ENCODE measurements around the gene SLC22A3. TPM values are rescaled to one million over a fixed set of nuclear protein-coding genes. Genes with fewer than 3 reads are reported as not detected.

Gene SLC22A3
- total RNA-seq, 1 donor from 2014 or later, result not detected

DNA sequence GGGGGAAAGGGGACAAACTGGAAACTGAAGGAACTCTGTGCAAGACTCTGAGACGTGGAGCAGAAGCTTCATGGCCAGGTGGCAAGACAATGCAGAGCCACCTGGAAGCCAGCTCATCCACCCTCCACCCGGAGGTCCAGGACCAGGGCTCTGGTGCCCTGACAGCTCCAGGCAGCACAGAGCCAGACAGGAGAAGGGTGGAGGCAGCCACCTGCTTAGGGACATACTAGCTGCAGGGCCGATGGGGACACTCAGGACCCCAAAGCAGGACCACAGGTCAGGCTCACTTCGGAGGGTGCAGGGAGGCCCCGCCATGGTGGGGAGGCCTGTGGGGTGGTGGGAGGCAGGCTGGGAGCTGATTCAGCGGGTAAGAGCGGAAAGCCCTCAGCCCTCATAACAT, 19.0 kb upstream of the SLC22A3 start:
- no peak overlapping the region for H3K4me3 Mint-ChIP-seq
- DNase-seq (no peak), ATAC-seq (ENCODE audit: low read depth) (no peak)
- no peaks in the 10 kb centered on the region for H3K4me1 Mint-ChIP-seq
- H3K27me3 Mint-ChIP-seq, result peaks cover 5% of the 10 kb centered on the region
- H3K36me3 Mint-ChIP-seq (ENCODE audit: low read depth), result no peaks in the 10 kb centered on the region
- no peak overlapping the region for H3K27ac Mint-ChIP-seq
- POLR2A ChIA-PET, result no interaction called here
- intact Hi-C loops (cut with micrococcal nuclease), result no loop called here
- CTCF ChIA-PET, result no interaction called here
- TF ChIP-seq, protein P1, sequence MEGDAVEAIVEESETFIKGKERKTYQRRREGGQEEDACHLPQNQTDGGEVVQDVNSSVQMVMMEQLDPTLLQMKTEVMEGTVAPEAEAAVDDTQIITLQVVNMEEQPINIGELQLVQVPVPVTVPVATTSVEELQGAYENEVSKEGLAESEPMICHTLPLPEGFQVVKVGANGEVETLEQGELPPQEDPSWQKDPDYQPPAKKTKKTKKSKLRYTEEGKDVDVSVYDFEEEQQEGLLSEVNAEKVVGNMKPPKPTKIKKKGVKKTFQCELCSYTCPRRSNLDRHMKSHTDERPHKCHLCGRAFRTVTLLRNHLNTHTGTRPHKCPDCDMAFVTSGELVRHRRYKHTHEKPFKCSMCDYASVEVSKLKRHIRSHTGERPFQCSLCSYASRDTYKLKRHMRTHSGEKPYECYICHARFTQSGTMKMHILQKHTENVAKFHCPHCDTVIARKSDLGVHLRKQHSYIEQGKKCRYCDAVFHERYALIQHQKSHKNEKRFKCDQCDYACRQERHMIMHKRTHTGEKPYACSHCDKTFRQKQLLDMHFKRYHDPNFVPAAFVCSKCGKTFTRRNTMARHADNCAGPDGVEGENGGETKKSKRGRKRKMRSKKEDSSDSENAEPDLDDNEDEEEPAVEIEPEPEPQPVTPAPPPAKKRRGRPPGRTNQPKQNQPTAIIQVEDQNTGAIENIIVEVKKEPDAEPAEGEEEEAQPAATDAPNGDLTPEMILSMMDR (IDR thresholded peaks at IDR 0.05), result no peak
- H3K9me3 Mint-ChIP-seq, result no peaks in the 10 kb centered on the region

GRCh38 chr6:160330619-160331018, 17.6 kb upstream of the SLC22A3 start:
- Mint-ChIP-seq H3K27me3 (peaks cover 3% of the 10 kb centered on the region), H3K4me3 (no peak overlapping the region), H3K4me1 (no peaks in the 10 kb centered on the region), H3K36me3 (ENCODE audit: low read depth) (no peaks in the 10 kb centered on the region), H3K9me3 (no peaks in the 10 kb centered on the region), H3K27ac (no peak overlapping the region)
- CTCF ChIA-PET, result no interaction called here
- POLR2A ChIA-PET, result no interaction called here
- ATAC-seq (ENCODE audit: low read depth) (no peak), DNase-seq (no peak)
- intact Hi-C loops (cut with micrococcal nuclease), result no loop called here
- TF ChIP-seq, protein P1 (IDR thresholded peaks at IDR 0.05), result no peak

GRCh38 chr6:160331204-160331603, 17.0 kb upstream of the SLC22A3 start:
- Mint-ChIP-seq H3K27ac (no peak overlapping the region), H3K9me3 (no peaks in the 10 kb centered on the region), H3K36me3 (ENCODE audit: low read depth) (no peaks in the 10 kb centered on the region), H3K27me3 (peaks cover 3% of the 10 kb centered on the region), H3K4me3 (no peak overlapping the region), H3K4me1 (no peaks in the 10 kb centered on the region)
- intact Hi-C loops (cut with micrococcal nuclease), result no loop called here
- no peak for DNase-seq
- TF ChIP-seq, protein P1 (IDR thresholded peaks at IDR 0.05), result no peak
- ATAC-seq (ENCODE audit: low read depth), result no peak
- POLR2A ChIA-PET, result no interaction called here
- CTCF ChIA-PET, result no interaction called here

- H3K27ac Mint-ChIP-seq, result no peak overlapping the region
- ChIA-PET CTCF (no interaction called here), POLR2A (no interaction called here)
- intact Hi-C loops (cut with micrococcal nuclease), result no loop called here
- no peak for DNase-seq
- no peaks in the 10 kb centered on the region for H3K9me3 Mint-ChIP-seq
- H3K36me3 Mint-ChIP-seq (ENCODE audit: low read depth), result no peaks in the 10 kb centered on the region
- TF ChIP-seq, protein P1 (IDR thresholded peaks at IDR 0.05), result no peak
- ATAC-seq (ENCODE audit: low read depth), result no peak
- H3K27me3 Mint-ChIP-seq, result peaks cover 3% of the 10 kb centered on the region
- no peaks in the 10 kb centered on the region for H3K4me1 Mint-ChIP-seq
- no peak overlapping the region for H3K4me3 Mint-ChIP-seq
These were observed 16.4 kb upstream of the SLC22A3 start for GRCh38 chr6:160331753-160332152.

DNA sequence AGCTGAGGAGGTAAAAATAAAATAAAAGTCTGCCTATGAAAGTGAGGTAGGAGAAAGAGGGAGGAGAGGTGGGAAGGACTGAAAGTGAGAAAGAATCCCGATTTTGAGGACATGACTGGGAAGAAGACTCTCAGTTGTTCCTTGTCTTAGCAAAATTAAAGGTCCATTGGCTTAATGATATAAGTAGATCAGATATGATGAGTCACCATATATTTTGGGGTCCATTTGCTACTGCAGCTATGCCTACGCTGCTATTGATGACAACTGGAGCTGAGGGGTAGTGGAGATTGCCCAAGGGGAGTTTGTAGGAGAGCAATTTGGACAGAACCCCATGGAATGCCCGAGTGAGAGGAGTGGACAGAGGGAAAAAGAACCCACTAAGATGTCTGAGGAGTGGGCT, 15.1 kb upstream of the SLC22A3 start:
- no peak overlapping the region for H3K4me3 Mint-ChIP-seq
- H3K36me3 Mint-ChIP-seq (ENCODE audit: low read depth), result no peaks in the 10 kb centered on the region
- ChIA-PET CTCF (no interaction called here), POLR2A (no interaction called here)
- no peaks in the 10 kb centered on the region for H3K4me1 Mint-ChIP-seq
- no peak for ATAC-seq (ENCODE audit: low read depth)
- DNase-seq, result no peak
- peaks cover 6% of the 10 kb centered on the region for H3K27me3 Mint-ChIP-seq
- no peak overlapping the region for H3K27ac Mint-ChIP-seq
- TF ChIP-seq, protein P1 (IDR thresholded peaks at IDR 0.05), result no peak
- intact Hi-C loops (cut with micrococcal nuclease), result no loop called here
- no peaks in the 10 kb centered on the region for H3K9me3 Mint-ChIP-seq
